GM23338 (cell line): ENCODE results near the gene CRAMP1.

Source experiments
- CREB1 ChIP-seq: fragments of 250-450 bp; sonication (Bioruptor Pico); IDR thresholded peaks from 2 replicates; pipeline ENCODE4 v1.5.0; 2020; ENCODE audit warnings: low read depth, mild to moderate bottlenecking, moderate library complexity
- CTCF ChIP-seq, 2 experiments: fragments of 200-600 bp in 1 of 2; sonication (generic) in 1 of 2; conservative IDR thresholded peaks; 2 replicates each; pipeline versions ENCODE4 v1.5.1 to v1.6.1; 2016 to 2017; ENCODE audit warnings: antibody characterized with exemption in 2 of 2, low read depth in 2 of 2, mild to moderate bottlenecking in 2 of 2, moderate library complexity in 1 of 2
- ETS1 ChIP-seq: IDR thresholded peaks from 2 replicates; pipeline ENCODE4 v1.6.1; 2016; ENCODE audit warnings: antibody characterized with exemption
- EZH2 ChIP-seq: fragments of 200-600 bp; sonication (generic); IDR thresholded peaks from one replicate; pipeline ENCODE4 v1.8.0; 2017; ENCODE audit warnings: antibody characterized with exemption, mild to moderate bottlenecking, low read depth; ENCODE audit not compliant: unreplicated experiment
- EZH2phosphoT487 ChIP-seq: fragments of 200-600 bp; sonication (generic); IDR thresholded peaks from one replicate; pipeline ENCODE4 v1.8.1; 2018; ENCODE audit warnings: antibody characterized with exemption; ENCODE audit not compliant: unreplicated experiment
- JUNB ChIP-seq: IDR thresholded peaks from one replicate; pipeline ENCODE4 v1.6.1; 2016; ENCODE audit warnings: antibody characterized with exemption; ENCODE audit not compliant: unreplicated experiment
- NANOG ChIP-seq: IDR thresholded peaks from 2 replicates; pipeline ENCODE4 v1.6.1; 2016; ENCODE audit warnings: antibody characterized with exemption, borderline replicate concordance
- POLR2AphosphoS5 ChIP-seq: IDR thresholded peaks from 2 replicates; pipeline ENCODE4 v1.6.1; 2016; ENCODE audit warnings: antibody characterized with exemption, low read depth
- STAT1 ChIP-seq: IDR thresholded peaks from one replicate; pipeline ENCODE4 v1.6.1; 2016; ENCODE audit warnings: antibody characterized with exemption; ENCODE audit not compliant: unreplicated experiment
- ZNF114 ChIP-seq: fragments of 250-450 bp; sonication (Bioruptor Pico); IDR thresholded peaks from 2 replicates; pipeline ENCODE4 v1.5.0; 2020; ENCODE audit warnings: mild to moderate bottlenecking, moderate library complexity
- ZNF331 ChIP-seq: fragments of 250-450 bp; sonication (Bioruptor Pico); IDR thresholded peaks from 2 replicates; pipeline ENCODE4 v1.5.0; 2020; ENCODE audit warnings: low read depth, mild to moderate bottlenecking, moderate library complexity
- ZNF462 ChIP-seq: fragments of 250-450 bp; sonication (Bioruptor Pico); IDR thresholded peaks from 2 replicates; pipeline ENCODE4 v1.5.0; 2020; ENCODE audit warnings: mild to moderate bottlenecking, moderate library complexity
- TF ChIP-seq, protein P1 (sequence below): IDR thresholded peaks from one replicate; pipeline ENCODE4 v1.6.1; 2018; ENCODE audit warnings: antibody characterized with exemption; ENCODE audit not compliant: unreplicated experiment

DNA sequence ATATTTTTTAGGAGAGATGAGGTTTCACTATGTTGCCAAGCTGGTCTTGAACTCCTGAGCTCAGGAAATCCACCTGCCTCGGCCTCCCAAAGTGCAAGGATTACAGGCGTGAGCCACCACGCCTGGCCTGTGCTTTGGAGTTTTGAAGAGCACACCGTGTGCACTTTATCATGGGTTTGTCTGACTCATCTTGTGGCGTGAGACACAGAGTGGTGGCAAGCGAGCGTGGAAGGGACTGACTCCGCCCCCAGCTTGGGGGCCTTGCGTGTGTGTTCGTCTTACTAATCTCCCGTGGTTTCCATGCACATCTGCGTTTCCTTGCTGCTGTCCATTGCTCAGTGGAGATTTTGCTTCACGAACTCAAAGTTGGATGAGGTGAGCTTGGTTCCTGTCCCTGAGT lies 22.9 kb downstream of the CRAMP1 start:
- TF ChIP-seq EZH2phosphoT487 (no peak), CTCF (conservative IDR thresholded peaks at IDR 0.05; ENCODE audit: low read depth in 2 of 2) (no peak), POLR2AphosphoS5 (no peak), EZH2 (no peak), CREB1 (CRISPR knock-in tag) (no peak), ZNF114 (CRISPR knock-in tag) (no peak), ZNF462 (no peak), JUNB (no peak), STAT1 (no peak), ETS1 (no peak), NANOG (no peak), ZNF331 (CRISPR knock-in tag) (no peak)
- TF ChIP-seq, protein P1, sequence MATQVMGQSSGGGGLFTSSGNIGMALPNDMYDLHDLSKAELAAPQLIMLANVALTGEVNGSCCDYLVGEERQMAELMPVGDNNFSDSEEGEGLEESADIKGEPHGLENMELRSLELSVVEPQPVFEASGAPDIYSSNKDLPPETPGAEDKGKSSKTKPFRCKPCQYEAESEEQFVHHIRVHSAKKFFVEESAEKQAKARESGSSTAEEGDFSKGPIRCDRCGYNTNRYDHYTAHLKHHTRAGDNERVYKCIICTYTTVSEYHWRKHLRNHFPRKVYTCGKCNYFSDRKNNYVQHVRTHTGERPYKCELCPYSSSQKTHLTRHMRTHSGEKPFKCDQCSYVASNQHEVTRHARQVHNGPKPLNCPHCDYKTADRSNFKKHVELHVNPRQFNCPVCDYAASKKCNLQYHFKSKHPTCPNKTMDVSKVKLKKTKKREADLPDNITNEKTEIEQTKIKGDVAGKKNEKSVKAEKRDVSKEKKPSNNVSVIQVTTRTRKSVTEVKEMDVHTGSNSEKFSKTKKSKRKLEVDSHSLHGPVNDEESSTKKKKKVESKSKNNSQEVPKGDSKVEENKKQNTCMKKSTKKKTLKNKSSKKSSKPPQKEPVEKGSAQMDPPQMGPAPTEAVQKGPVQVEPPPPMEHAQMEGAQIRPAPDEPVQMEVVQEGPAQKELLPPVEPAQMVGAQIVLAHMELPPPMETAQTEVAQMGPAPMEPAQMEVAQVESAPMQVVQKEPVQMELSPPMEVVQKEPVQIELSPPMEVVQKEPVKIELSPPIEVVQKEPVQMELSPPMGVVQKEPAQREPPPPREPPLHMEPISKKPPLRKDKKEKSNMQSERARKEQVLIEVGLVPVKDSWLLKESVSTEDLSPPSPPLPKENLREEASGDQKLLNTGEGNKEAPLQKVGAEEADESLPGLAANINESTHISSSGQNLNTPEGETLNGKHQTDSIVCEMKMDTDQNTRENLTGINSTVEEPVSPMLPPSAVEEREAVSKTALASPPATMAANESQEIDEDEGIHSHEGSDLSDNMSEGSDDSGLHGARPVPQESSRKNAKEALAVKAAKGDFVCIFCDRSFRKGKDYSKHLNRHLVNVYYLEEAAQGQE: no peak
